GM19238 (cell line): ENCODE data around the gene NDE1.

Source experiments
- DNase-seq: peaks from one replicate; pipeline ENCODE4 v3.0.0; 2011; ENCODE audit warnings: low spot score; ENCODE audit not compliant: insufficient read length

NDE1 gene

DNA sequence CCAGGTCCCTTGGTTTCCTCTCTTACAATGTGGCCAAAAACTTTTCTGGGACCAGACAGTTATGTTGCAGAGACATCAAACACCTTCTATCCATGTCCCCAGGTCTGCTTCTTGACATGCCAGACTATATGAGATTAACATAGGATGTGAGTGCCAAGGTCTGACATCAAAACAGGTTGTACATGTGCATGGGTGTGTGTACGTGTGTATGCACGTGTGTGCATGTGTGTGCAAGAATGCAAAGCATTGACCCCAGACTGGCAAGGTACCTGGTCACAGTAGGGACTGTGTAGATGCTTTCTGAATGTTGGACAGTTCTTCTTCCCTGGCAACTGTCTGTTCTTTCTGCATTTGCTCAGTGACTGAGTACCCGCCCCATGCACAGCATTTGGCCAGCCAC is 85.6 kb downstream of the NDE1 start:
- no peak for DNase-seq

DNA sequence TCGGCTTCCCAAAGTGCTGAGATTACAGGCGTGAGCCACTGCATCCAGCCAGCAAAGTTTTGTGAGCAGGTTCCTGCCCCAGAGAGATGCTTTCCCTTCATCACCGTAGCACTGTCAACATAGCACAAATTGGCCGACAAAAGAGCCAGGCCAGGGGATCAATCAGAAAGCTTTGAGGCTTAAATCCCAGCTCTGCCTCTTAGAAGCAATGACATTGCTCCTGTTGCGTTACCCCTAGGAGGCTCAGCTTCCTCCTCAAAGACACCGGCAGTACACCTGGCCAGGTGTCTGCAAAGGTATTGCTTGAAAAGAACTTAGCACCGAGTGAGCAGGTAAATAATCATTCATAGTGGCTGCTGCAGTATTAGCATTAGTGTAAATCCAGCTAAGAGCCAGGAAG is 86.5 kb downstream of the NDE1 start:
- no peak for DNase-seq

DNA sequence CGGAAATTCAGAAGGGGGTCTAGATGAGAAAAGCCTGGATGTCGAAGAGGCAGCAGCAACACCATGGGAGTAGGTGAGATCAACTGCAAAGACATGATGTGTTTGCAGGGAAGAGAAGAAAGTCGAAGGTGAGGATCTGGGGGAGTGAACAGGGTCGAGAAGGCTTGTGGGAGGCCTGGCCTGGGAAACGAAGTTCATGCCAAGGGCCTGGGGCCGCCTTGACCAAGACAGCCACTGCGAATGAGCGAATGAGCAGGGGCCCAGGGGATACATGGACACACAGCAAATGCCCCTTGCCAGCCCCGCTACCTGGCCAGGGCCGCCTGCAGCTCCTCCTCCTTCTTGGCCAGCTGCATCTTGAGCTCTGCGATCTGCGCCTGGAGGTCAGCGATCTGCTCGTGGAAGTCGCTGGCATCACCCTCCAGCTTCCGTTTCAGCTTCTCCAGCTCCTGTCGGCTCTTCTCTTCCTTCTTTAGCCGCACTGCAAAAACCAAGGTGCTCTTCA is 87.1 kb downstream of the NDE1 start:
- no peak for DNase-seq

DNA sequence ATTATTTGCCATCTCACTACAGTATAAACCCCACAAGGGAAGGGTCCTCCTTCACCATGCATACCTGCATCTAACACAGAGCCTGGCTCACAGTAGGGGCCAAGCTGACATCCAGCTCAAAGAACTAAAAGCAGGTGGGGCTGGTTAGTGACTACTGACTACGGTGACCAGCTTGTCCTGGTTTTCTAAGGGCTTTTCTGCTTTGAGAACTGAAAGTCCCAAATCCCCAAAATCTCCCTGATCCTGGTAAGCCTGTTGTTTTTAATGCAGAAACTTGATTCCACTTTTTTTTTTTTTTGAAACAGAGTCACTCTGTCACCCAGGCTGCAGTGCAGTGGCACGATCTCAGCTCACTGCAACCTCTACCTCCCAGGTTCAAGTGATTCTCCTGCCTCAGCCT is 89.4 kb downstream of the NDE1 start:
- DNase-seq, result no peak

DNA sequence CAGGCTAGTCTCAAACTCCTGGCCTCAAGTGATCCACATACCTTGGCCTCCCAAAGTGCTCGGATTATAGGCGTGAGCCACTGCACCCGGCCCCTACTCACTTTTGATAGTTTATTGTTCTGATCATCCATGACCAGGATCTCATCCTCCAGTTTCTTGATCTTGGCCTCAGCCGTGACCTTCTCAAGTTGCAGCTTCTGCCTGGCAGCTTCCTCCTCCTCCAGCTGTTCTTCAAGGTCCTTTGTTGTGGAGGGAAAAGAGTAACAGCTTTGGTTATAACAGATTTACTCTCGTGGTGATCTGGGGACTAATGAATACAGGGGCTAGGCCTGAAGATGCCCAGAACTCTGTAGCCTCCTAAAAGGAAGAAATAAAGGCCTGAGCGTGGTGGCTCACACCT is 89.9 kb downstream of the NDE1 start:
- DNase-seq, result no peak

DNA sequence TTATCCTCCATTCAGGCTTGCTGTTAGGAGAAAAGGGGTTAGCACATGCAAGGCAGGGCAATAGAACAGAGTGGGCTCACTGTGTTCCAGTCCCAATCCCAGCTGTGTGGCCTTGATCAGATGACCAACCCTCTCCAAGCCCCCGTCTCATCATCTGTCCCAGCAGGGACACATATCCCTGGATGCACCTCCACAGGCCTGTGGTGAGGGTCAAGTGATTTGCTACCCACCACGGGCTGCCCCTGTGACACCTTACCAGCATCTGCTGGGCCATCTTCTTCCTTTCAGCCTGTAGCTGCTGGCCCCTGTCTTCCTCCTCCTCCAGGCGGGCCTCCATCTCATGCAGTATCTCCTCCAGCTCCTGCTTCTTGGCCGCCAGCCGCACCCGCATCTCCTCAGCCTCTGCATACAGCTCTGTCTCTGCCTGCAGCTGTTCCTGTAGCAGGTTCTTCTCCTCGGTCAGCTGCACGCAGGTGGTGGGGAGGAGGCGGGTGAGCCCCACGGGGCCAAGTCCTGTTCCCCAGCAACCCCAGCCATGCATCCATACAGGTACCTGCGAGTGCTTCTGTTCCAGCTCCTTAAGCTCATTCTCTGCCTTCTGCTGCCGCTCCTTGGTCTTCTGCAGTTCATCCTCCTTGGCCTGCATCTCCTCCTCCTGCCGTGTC is 91.3 kb downstream of the NDE1 start:
- no peak for DNase-seq

DNA sequence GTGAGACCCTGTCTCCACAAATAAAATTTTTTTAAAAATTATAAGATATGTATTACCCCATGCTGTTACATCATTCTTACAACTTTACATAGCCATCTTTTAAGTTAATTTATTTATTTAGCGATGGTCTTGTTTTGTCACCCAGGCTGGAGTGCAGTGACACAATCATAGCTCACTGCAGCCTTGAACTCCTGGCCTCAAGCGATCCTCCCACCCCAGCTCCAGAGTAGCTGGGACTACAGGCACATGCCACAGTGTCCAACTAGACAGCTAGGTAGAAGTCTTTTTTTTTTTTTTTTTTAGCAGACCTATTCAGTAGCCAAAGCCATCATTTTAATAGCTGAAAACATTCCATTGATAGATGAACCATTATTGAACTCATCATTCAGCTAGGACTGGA is 92.7 kb downstream of the NDE1 start:
- no peak for DNase-seq

DNA sequence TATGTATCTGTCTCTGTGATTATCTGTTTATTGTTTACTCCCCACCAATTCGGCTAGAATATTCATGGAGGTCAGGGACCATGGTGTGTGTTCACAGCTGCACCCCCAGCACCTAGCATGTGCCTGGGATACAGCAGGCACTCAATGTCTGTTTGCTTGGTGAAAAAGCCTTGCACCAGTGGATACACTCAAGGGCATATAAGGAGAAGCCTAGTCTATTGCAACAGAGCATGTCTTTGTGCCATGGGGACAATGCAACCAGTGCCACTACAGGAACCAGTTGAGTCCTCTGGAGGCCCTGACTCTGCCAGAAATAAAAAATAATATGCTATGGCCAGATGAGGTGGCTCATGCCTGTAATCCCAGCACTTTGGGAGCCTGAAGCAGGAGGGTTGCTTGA is 93.6 kb downstream of the NDE1 start:
- DNase-seq, result no peak

DNA sequence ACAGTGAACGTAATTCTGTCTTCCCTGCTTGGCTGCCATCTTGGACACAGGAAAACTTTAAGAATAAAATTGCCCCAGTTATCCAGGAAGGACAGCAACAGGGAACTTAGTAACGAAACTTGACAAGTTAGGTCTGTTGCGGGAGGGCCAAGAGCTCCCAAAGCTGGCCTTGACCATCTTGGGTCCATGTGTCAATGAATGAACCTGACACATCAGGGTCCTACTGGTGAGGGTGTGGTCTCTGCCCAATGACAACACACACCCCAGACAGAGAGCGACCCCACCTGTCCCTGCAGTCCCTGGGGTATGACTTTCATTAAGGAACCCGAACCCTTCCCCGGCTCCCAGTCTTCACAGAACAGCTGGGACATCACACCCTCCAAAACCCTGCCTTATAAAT is 96.3 kb downstream of the NDE1 start:
- DNase-seq, result no peak

DNA sequence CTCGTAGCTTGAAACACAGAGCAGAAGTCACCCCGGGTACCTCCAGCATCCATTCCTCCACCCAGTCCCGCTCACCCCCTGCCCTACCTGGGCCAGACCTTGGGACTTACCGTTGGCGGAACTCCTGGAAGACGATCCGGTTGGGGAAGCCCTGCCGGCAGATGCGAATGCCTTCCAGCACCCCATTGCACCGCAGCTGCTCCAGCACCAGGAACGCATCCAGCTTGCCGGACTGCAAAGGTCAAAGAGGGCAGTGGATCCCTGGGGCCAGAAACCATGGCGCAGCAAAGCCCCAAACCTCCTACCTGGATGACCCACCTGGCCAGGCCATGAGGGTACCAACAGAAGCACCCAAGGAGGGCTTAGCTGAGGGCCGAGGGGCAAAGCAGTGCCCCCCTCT is 97.9 kb downstream of the NDE1 start:
- no peak for DNase-seq

DNA sequence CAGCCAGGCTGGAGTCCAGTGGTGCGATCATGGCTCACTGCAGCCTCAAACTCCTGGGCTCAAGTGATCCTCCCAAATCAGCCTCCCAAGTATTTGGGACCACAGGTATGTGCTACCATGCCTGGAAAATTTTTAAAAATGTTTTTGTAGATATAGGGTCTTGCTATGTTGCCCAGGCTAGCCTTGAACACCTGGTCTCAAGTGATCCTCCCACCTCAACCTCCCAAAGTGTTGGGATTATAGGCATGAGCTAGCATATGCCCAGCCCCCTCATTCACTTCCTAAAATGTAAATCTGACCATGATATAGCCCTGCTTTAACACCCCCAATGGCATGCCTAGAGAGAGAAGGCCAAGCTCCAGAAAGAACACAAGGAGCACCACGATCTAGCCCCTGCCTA is 98.6 kb downstream of the NDE1 start:
- DNase-seq, result no peak

DNA sequence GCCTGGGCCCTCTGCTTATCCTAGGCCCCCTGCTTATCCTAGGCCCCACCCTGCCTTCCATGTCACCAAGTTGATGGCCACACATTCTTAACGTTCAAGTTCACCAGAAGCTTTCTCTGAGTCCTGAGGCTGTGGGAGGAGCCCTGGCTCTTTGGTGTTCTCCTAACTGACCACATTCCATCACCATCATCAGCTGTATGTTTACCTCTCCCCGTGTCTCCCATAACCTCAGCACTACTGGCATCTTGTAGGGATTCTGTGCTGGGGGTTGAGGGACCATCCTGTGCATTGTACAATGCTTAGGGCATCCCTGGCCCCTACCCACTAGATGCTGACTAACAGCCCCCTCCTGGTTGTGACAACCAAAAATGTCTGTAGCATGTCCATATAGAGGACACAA is 99.3 kb downstream of the NDE1 start:
- no peak for DNase-seq

DNA sequence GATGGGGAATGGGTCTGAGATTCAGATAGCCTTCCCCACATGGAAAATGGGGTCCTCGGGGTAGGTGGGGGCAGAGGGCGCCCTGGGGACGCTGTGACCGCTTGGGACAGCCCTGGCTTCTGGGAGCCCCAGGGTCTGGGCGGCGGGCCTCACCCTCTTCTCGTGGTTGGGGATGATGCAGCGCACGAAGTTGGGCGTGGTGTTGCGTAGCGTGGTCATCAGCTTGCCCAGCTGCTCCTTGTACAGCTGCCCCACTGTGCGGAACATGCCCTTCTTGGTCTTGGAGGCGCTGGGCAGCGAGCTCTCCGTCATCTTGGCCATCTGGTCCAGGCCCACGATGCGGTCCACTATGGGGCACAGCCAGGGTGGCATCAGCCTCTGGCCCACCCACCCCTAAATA is 99.9 kb downstream of the NDE1 start:
- no peak for DNase-seq

DNA sequence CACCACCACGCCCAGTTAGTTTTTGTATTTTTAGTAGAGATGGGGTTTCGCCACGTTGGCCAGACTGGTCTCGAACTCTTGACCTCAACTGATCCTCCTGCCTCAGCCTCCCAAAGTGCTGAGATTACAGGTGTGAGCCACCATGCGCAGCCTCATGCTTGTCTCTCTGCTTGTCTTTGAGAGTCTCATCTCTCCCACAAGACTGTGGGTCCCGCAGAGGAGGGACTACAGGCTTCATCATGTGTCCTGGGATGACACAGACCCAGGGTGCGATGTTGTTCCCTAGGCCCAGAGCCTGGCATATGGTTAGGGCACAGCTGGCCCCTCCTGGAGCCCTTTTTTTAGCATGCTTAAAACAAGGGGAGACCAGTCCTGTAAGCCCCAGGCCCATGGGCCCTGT is 101.9 kb downstream of the NDE1 start:
- DNase-seq, result no peak

DNA sequence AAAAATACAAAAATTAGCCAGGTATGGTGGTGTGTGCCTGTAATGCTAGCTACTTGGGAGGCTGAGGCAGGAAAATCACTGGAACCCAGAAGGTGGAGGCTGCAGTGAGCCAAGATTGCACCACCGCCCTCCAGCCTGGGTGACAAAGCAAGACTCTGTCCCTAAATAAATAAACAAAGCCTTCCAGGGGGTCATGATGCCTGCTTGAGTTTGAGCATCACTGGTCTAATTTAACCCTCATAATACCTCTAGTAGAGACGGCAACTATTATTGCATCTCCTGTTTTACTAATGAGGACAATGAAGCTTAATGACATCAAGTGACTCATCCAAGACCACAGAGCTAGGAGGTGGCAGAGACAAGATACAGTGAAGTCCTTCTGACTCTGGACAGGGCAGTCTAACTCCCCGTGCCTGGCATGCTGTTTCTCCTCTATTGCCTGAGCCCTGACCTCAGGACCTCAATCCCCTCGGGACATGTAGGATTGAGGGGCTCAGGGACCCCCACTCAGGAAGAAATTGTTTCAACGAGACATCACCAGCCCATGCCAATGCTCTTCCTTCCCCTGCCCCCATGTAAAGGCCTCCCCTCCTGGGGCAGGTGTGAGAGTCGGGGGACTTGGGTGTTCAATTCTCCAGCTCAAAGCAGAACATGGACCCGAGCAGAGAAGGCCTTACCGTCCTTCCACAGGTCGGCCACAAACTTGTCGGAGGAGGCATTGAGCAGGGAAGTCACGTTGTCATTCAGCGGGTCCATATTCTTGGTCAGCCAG is 102.9 kb downstream of the NDE1 start:
- DNase-seq, result no peak

DNA sequence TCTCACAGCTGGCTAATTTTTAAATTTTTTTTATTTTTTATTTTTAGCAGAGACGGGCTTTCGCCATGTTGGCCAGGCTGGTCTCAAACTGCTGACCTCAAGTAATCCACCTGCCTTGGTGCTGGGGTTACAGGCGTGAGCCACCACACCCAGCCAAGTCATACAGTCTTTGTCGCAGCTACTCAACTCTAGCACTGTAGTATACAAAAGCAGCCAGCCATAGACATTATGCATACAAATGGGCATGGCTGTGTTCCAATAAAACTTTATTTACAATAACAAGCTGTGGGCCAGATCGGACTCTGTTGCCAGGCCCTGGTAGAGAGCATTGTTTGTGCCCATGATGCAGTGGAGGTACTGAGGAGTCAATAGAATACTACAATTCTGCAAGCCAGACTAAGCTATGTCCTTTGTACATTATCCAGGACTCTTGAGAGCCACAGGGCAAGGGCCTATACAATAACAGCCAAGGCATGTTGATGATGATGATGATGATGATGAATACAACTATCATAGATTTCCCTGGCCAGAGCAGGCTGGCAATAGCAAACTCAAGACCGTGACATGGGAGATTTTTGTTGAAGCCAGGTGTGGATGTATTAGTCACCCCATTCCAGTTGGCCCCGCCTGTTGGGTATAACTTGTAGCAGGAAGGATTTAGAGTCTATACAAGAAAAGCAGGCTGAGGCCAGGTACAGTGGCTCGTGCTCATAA is 104.9 kb downstream of the NDE1 start:
- DNase-seq, result no peak

DNA sequence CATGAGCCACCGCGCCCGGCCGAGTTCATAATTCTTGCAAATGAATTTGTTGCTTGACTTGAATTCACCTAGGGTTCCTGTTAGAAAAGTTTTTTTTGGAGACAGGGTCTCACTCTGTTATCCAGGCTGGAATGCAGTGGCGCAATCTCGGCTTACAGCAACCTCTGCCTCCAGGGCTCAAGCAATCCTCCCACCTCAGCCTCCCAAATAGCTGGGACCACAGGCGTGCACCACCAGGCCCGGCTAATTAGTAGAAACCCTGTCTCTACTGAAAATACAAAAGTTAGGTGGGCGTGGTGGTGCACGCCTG is 107.0 kb downstream of the NDE1 start:
- no peak for DNase-seq

DNA sequence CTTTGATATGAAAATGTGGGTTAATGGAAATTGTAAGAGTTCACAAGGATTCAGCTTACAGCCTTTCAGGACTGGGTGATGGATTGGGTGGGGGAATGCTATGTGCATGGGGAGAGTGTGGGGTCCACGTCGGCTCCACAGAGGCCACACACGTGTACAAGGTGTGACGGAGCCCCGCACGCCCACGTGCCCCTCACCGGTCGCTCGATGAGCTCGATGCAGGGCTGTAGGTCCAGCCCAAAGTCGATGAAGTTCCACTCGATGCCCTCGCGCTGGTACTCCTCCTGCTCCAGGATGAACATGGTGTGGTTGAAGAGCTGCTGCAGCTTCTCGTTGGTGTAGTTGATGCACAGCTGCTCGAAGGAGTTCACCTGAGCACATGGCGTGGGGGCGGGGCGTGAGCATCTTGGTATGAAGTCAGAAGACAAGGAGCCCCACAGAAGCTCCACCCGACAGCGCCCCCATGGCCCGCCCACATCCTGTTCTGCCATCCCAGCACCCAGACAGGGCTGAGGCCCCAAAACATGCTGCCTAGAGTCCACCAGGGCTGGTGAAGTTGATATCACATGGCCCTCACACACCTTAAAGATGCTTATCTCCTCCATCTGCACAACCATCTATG is 107.7 kb downstream of the NDE1 start:
- no peak for DNase-seq

DNA sequence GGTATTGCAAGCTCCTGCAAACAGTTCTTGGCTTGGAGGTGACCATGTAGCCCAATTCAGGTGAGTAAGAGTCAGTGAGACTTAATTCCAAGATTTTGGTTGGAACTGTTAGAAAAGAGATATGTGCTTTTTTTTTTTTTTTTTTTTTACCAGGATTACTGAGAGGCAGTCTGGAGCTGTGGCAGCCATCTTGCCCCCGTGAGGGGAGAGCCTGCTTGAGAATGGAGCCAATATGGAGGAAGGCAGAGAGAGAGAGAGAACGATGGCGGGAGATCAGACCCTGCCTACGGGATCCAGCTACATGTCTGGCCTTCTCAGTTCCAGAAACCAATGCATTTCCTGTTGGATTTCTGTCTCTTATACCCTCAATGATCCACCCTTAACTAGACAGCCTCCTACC is 109.0 kb downstream of the NDE1 start:
- DNase-seq, result no peak

DNA sequence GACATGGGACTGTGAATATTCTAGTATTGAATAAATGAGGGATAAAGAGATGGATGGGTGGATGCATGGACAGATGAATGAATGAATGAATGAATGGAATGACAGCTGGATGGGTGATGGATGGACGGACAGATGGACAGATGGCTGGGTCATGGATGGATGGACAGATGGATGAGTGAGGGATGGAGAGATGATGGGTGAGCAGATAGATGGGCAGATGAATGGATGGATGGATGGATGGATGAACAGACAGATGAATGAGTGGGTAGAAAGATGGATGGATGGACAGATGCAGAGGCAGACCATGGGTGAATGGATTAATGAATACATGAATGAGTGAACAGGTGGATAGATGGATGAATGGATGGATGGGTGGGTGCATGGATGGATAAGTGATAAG is 110.1 kb downstream of the NDE1 start:
- DNase-seq, result no peak

DNA sequence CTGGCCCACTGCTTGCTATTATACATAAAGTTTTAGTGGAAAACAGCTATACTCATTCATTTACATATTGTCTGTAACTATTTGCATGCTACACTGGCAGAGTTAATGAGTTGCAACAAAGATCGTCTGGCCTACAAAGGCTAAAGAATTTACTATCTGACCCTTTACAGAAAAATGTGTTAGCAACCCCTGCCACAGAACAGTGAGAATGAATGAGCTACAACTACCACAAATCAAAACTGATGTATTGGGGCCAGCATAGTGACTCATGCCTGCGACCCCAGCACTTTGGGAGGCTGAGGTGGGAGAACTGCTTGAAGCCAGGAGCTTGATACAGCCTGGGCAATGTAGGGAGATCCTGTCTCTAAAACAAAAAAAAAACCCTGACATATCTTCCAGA is 114.1 kb downstream of the NDE1 start:
- DNase-seq, result no peak

DNA sequence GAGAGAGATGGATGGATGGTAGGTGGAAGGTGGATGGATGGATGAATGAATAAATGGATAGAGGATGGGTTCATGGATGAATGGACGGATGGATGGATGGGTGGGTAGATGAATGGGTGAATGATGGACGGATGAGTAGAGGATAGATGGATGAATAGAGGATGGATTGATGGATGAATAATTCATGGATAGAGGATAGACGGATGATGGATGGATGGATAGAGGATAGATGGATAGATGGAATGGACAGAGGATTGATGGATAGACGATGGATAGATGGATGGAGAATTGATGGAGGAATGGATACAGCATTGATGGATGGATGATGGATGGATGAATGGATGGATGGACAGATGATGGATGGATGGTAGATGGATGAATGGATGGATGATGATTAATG is 115.1 kb downstream of the NDE1 start:
- no peak for DNase-seq
